ENCODE results near the gene PARM1.

DNA sequence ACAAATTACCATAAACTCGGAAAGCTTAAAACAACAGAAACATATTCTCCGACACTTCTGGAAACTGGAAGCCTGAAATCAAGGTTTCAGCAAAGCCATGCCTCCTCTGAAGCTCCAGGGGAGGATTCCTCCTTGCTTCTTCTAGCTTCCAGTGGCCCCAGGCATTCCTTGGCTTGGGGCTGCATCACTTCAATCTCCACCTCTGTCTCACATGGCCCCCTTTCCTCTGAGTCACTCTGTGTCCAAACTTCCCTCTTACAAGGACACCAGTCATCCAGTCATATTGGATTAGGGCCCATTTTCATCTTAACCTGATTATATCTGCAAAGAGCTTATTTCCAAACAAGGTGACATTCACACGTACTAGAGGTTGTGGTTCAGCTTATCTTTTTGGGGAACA, 17.3 kb downstream of the PARM1 start:
- no peak for TF ChIP-seq POLR2A (IDR thresholded peaks at IDR 0.05)
- TF ChIP-seq, protein P1, sequence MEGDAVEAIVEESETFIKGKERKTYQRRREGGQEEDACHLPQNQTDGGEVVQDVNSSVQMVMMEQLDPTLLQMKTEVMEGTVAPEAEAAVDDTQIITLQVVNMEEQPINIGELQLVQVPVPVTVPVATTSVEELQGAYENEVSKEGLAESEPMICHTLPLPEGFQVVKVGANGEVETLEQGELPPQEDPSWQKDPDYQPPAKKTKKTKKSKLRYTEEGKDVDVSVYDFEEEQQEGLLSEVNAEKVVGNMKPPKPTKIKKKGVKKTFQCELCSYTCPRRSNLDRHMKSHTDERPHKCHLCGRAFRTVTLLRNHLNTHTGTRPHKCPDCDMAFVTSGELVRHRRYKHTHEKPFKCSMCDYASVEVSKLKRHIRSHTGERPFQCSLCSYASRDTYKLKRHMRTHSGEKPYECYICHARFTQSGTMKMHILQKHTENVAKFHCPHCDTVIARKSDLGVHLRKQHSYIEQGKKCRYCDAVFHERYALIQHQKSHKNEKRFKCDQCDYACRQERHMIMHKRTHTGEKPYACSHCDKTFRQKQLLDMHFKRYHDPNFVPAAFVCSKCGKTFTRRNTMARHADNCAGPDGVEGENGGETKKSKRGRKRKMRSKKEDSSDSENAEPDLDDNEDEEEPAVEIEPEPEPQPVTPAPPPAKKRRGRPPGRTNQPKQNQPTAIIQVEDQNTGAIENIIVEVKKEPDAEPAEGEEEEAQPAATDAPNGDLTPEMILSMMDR (IDR thresholded peaks at IDR 0.05), result no peak
